ENCODE results near the gene TGFBR2. TPM values are rescaled to one million over a fixed set of nuclear protein-coding genes. Genes with fewer than 3 reads are reported as not detected.

Gene TGFBR2
- total RNA-seq, 1 donor from 2014 or later = 144 TPM

- Histone ChIP-seq H3K4me3 (no peak overlapping the region), H3K36me3 (no peaks in the 10 kb centered on the region), H3K4me1 (peaks cover 12% of the 10 kb centered on the region), H3K9me3 (replicated peaks) (no peaks in the 10 kb centered on the region), H3K27ac (replicated peaks) (no peak overlapping the region), H3K27me3 (ENCODE audit: low read depth) (no peaks in the 10 kb centered on the region)
- intact Hi-C loops (cut with micrococcal nuclease) = no loop called here
- DNase-seq = no peak
- no peak for TF ChIP-seq CTCF (IDR thresholded peaks at IDR 0.05; ENCODE audit: borderline replicate concordance)
Measured at GRCh38 chr3:30733696-30734095, 127.3 kb downstream of the TGFBR2 start.

- DNase-seq = no peak
- intact Hi-C loops (cut with micrococcal nuclease) = no loop called here
- H3K27ac ChIP-seq (replicated peaks) = no peak overlapping the region
Measured at GRCh38 chr3:30737743-30738499, 131.5 kb downstream of the TGFBR2 start.

GRCh38 chr3:30738605-30739004 lies 132.2 kb downstream of the TGFBR2 start:
- H3K27ac ChIP-seq (replicated peaks) = no peak overlapping the region

More at GRCh38 chr3:30737743-30738499, 131.5 kb downstream of the TGFBR2 start:
- Histone ChIP-seq H3K4me3 (no peak overlapping the region), H3K27me3 (ENCODE audit: low read depth) (no peaks in the 10 kb centered on the region), H3K4me1 (no peaks in the 10 kb centered on the region), H3K36me3 (no peaks in the 10 kb centered on the region), H3K9me3 (replicated peaks) (no peaks in the 10 kb centered on the region)
- TF ChIP-seq CTCF (IDR thresholded peaks at IDR 0.05; ENCODE audit: borderline replicate concordance) = no peak

GRCh38 chr3:30741889-30742288 lies 135.5 kb downstream of the TGFBR2 start:
- no peak for TF ChIP-seq CTCF (IDR thresholded peaks at IDR 0.05; ENCODE audit: borderline replicate concordance)
- Histone ChIP-seq H3K9me3 (replicated peaks) (no peaks in the 10 kb centered on the region), H3K4me1 (no peaks in the 10 kb centered on the region), H3K27ac (replicated peaks) (no peak overlapping the region), H3K36me3 (no peaks in the 10 kb centered on the region), H3K4me3 (no peak overlapping the region), H3K27me3 (ENCODE audit: low read depth) (no peaks in the 10 kb centered on the region)
- intact Hi-C loops (cut with micrococcal nuclease) = no loop called here
- DNase-seq = no peak

More at GRCh38 chr3:30738605-30739004, 132.2 kb downstream of the TGFBR2 start:
- Histone ChIP-seq H3K9me3 (replicated peaks) (no peaks in the 10 kb centered on the region), H3K27me3 (ENCODE audit: low read depth) (no peaks in the 10 kb centered on the region), H3K36me3 (no peaks in the 10 kb centered on the region), H3K4me1 (no peaks in the 10 kb centered on the region), H3K4me3 (no peak overlapping the region)
- intact Hi-C loops (cut with micrococcal nuclease) = no loop called here
- no peak for DNase-seq
- no peak for TF ChIP-seq CTCF (IDR thresholded peaks at IDR 0.05; ENCODE audit: borderline replicate concordance)

GRCh38 chr3:30742796-30743619 lies 136.6 kb downstream of the TGFBR2 start:
- H3K36me3 ChIP-seq = no peaks in the 10 kb centered on the region
- intact Hi-C loops (cut with micrococcal nuclease) = no loop called here
- peaks cover 4% of the 10 kb centered on the region for H3K4me1 ChIP-seq
- no peak overlapping the region for H3K4me3 ChIP-seq
- H3K27me3 ChIP-seq (ENCODE audit: low read depth) = no peaks in the 10 kb centered on the region
- no peaks in the 10 kb centered on the region for H3K9me3 ChIP-seq (replicated peaks)
- no peak for TF ChIP-seq CTCF (IDR thresholded peaks at IDR 0.05; ENCODE audit: borderline replicate concordance)
- DNase-seq = no peak
- H3K27ac ChIP-seq (replicated peaks) = no peak overlapping the region

Data from left ventricle myocardium inferior (tissue), 1 donor.